ENCODE results near the gene TRNP1. TPM values are rescaled to one million over a fixed set of nuclear protein-coding genes. Genes with fewer than 3 reads are reported as not detected.
"Not testable (repeated sequence)": the region's sequence is repeated elsewhere in the genome, so short reads cannot be mapped to it uniquely, and the experiment has no call there.

Gene TRNP1, protein sequence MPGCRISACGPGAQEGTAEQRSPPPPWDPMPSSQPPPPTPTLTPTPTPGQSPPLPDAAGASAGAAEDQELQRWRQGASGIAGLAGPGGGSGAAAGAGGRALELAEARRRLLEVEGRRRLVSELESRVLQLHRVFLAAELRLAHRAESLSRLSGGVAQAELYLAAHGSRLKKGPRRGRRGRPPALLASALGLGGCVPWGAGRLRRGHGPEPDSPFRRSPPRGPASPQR
- 48.8 and 49.3 TPM in 2 replicates for total RNA-seq
- long read RNA-seq, partial matches to known transcripts: 0 of 1 reads
- long read RNA-seq, other reads (novel, unspliced or antisense): 0 of 1 reads

DNA sequence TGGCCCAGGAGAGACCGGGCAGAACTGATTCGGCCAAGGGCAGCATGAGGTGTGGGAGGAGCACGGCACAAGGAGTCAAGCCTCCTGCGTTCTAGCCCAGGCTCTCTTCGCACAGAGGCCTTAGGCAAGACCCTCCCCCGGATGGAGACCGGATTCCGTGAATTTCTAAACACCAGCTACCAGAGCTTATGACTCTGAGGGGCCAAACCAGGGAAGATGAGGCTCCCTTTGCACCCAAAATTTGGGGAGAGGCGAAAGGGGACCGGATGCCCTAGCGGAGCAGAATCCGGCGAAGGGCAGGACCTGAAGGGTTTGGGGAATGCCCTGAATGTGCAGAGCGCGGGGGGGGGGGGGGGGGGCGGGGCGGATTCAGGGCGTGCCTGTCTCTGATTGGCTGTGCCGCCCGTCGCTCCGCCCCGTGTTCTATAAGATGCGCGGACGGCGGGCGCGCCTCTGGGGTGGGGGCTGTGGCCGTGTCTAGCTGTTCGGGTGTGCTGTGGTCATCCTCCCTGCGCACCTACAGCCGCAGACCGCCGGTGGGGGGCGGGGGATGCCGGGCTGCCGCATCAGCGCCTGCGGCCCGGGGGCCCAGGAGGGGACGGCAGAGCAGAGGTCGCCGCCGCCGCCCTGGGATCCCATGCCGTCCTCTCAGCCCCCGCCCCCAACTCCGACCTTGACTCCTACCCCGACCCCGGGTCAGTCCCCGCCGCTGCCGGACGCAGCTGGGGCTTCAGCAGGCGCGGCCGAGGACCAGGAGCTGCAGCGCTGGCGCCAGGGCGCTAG lies at the start of gene TRNP1:
TRNP1 (plus strand) TSS at position 456 of the 783 bp plus-strand sequence; CDS start at position 551, 95 bp downstream.
- Mint-ChIP-seq H3K27ac (peak within 1 kb of the TSS; percentile 97), H3K4me3 (ENCODE audit: low read depth) (peak within 1 kb of the TSS; percentile 83), H3K36me3 (ENCODE audit: insufficient read depth) (peaks cover 4% of the 10 kb centered on the region), H3K27me3 (peaks cover 2% of the 10 kb centered on the region), H3K4me1 (ENCODE audit: low read depth) (peaks cover 42% of the 10 kb centered on the region), H3K9me3 (ENCODE audit: low read depth) (no peaks in the 10 kb centered on the region)
- TF ChIP-seq, protein P1, sequence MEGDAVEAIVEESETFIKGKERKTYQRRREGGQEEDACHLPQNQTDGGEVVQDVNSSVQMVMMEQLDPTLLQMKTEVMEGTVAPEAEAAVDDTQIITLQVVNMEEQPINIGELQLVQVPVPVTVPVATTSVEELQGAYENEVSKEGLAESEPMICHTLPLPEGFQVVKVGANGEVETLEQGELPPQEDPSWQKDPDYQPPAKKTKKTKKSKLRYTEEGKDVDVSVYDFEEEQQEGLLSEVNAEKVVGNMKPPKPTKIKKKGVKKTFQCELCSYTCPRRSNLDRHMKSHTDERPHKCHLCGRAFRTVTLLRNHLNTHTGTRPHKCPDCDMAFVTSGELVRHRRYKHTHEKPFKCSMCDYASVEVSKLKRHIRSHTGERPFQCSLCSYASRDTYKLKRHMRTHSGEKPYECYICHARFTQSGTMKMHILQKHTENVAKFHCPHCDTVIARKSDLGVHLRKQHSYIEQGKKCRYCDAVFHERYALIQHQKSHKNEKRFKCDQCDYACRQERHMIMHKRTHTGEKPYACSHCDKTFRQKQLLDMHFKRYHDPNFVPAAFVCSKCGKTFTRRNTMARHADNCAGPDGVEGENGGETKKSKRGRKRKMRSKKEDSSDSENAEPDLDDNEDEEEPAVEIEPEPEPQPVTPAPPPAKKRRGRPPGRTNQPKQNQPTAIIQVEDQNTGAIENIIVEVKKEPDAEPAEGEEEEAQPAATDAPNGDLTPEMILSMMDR (IDR thresholded peaks at IDR 0.05; ENCODE audit: unreplicated experiment): peak; percentile 9
- peak; percentile 73 for DNase-seq (ENCODE audit: low spot score, unreplicated experiment)

DNA sequence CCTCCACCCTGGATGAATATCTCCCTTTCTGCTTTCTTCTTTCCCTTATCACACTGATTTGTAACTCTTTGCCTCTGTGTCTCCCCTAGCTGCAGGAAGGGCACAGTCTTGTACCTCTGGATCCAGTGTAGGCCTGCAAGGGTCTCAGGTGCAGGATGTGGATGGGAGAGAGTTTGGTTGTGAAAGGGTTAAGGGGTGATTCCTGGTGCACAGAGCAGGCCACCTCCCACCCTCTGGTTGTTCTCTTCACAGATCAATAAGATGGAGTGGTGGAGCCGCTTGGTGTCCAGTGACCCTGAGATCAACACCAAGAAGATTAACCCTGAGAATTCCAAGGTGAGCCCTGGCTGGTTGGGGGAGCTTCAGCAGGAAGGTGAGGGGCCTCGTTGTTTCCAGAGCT lies 48.4 kb upstream of the TRNP1 start:
- Mint-ChIP-seq H3K36me3 (ENCODE audit: insufficient read depth) (peaks cover 30% of the 10 kb centered on the region), H3K9me3 (ENCODE audit: low read depth) (no peaks in the 10 kb centered on the region)
- TF ChIP-seq, protein P1 (IDR thresholded peaks at IDR 0.05; ENCODE audit: unreplicated experiment): no peak

DNA sequence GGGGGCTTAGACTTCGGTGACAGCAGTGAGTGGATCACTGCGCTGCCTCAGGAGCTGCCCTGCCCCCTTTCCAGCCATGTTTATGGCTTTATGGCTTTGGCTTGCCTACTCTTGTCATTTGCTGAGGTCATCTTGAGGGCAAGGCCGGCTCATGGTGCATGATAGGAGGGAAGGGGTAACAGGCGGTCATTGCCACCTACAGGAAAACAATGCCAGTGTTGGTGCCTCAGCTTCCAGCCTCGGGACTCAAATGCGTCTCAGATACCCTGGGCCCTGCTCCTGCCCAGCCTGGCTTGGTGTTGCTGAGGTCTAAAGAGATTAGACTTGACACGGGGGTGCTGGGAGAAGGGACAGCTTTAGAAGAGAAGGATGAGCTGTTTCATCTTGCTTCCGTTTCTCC lies 47.8 kb upstream of the TRNP1 start:
- peak overlapping the region; percentile 32 for H3K4me3 Mint-ChIP-seq (ENCODE audit: low read depth)
- H3K9me3 Mint-ChIP-seq (ENCODE audit: low read depth): no peaks in the 10 kb centered on the region

More for the DNA sequence above, 48.4 kb upstream of the TRNP1 start:
- H3K4me3 Mint-ChIP-seq (ENCODE audit: low read depth): peak overlapping the region; percentile 32
- H3K4me1 Mint-ChIP-seq (ENCODE audit: low read depth): peaks cover 17% of the 10 kb centered on the region
- H3K27me3 Mint-ChIP-seq: no peaks in the 10 kb centered on the region
- no peak for DNase-seq (ENCODE audit: low spot score, unreplicated experiment)
- peak overlapping the region; percentile 88 for H3K27ac Mint-ChIP-seq

DNA sequence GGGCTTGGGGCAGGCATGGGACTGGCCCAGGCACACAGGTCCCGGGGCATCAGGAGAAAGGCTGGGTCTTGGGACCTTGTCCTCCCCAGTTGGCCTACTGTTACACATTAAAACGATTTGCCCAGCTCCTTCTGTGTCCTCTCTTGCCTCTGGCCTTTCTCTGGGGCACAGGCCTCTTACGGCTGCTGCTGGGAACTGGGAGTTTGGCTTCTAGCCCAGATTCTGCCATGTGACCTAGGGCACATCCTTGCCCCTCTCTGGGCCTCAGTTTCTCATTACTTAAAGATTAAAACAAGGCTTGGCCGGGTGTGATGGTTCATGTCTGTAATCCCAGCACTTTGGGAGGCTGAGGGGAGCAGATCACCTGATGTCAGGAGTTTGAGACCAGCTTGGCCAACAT lies 47.2 kb upstream of the TRNP1 start:
- Mint-ChIP-seq H3K9me3 (ENCODE audit: low read depth) (no peaks in the 10 kb centered on the region), H3K36me3 (ENCODE audit: insufficient read depth) (peaks cover 33% of the 10 kb centered on the region), H3K4me3 (ENCODE audit: low read depth) (no peak overlapping the region), H3K4me1 (ENCODE audit: low read depth) (peaks cover 17% of the 10 kb centered on the region), H3K27me3 (no peaks in the 10 kb centered on the region), H3K27ac (peak overlapping the region; percentile 88)
- TF ChIP-seq, protein P1 (IDR thresholded peaks at IDR 0.05; ENCODE audit: unreplicated experiment): no peak
- no peak for DNase-seq (ENCODE audit: low spot score, unreplicated experiment)

More for the DNA sequence above, 47.8 kb upstream of the TRNP1 start:
- TF ChIP-seq, protein P1 (IDR thresholded peaks at IDR 0.05; ENCODE audit: unreplicated experiment): no peak
- peaks cover 17% of the 10 kb centered on the region for H3K4me1 Mint-ChIP-seq (ENCODE audit: low read depth)
- DNase-seq (ENCODE audit: low spot score, unreplicated experiment): no peak
- H3K27ac Mint-ChIP-seq: peak overlapping the region; percentile 88
- H3K36me3 Mint-ChIP-seq (ENCODE audit: insufficient read depth): peaks cover 31% of the 10 kb centered on the region
- H3K27me3 Mint-ChIP-seq: no peaks in the 10 kb centered on the region

DNA sequence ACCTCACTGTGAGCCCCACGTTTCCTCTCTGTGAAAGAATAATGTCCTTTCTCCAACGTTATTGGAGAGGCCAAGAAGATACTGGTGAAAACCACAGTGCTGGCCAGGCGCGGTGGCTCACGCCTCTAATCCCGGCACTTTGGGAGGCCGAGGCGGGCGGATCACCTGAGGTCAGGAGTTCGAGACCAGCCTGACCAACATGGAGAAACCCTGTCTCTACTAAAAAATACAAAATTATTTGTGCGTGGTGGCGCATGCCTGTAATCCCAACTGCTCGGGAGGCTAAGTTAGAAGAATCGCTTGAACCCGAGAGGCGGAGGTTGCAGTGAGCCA lies 44.8 kb upstream of the TRNP1 start:
- not testable (repeated sequence) for H3K27ac Mint-ChIP-seq; H3K9me3 Mint-ChIP-seq (ENCODE audit: low read depth); DNase-seq (ENCODE audit: low spot score, unreplicated experiment); H3K27me3 Mint-ChIP-seq; H3K4me3 Mint-ChIP-seq (ENCODE audit: low read depth)
- H3K4me1 Mint-ChIP-seq (ENCODE audit: low read depth): peaks cover 17% of the 10 kb centered on the region
- H3K36me3 Mint-ChIP-seq (ENCODE audit: insufficient read depth): peaks cover 27% of the 10 kb centered on the region
